Stimulated activated CD4-positive, alpha-beta T cell treated with anti-CD3 and anti-CD28 coated beads, Interleukin-15, amount 100 ng/mL, for 1 hour (primary cell): ENCODE results near the gene HRC.

Experiments used
- DNase-seq, 2 donors: peaks; one replicate each; pipeline ENCODE4 v3.0.0-alpha.2; 2020; ENCODE audit warnings: low read depth in 1 of 2, low spot score in 1 of 2

Gene HRC

GRCh38 chr19:49117677-49118564, 37.3 kb downstream of the HRC start:
- DNase-seq = no peak

- DNase-seq = no peak
These were observed 38.7 kb downstream of the HRC start for GRCh38 chr19:49116544-49116943.

GRCh38 chr19:49114630-49115363, 40.4 kb downstream of the HRC start:
- DNase-seq = peak in 1 of 2 donors; percentile 44

GRCh38 chr19:49113762-49114629, 41.2 kb downstream of the HRC start, which contains the start of gene LIN7B:
Gene LIN7B, plus strand, starts transcription at chr19:49114370. Its CDS starts 35 bp downstream, at chr19:49114405.
- peak; percentile 66 to 72 for DNase-seq

GRCh38 chr19:49111218-49111998, 43.8 kb downstream of the HRC start:
- DNase-seq = no peak

GRCh38 chr19:49110567-49110966, 44.6 kb downstream of the HRC start:
- DNase-seq = no peak

- DNase-seq = no peak
These were observed 45.5 kb downstream of the HRC start for GRCh38 chr19:49109569-49110233.

- DNase-seq = no peak
These were observed 46.1 kb downstream of the HRC start for GRCh38 chr19:49109051-49109450.

- no peak for DNase-seq
These were observed 47.4 kb downstream of the HRC start for GRCh38 chr19:49107625-49108459.

- DNase-seq = peak in 1 of 2 donors; percentile 60
These were observed 48.5 kb downstream of the HRC start for GRCh38 chr19:49106648-49107135.

GRCh38 chr19:49104229-49104864, 50.8 kb downstream of the HRC start:
- no peak for DNase-seq

GRCh38 chr19:49103331-49104085, 51.7 kb downstream of the HRC start:
- no peak for DNase-seq

- DNase-seq = no peak
These were observed 52.9 kb downstream of the HRC start for GRCh38 chr19:49102303-49102702.
